ENCODE results near the gene MED16.
"Not testable (repeated sequence)": the region's sequence is repeated elsewhere in the genome, so short reads cannot be mapped to it uniquely, and the experiment has no call there.

Gene MED16

DNA sequence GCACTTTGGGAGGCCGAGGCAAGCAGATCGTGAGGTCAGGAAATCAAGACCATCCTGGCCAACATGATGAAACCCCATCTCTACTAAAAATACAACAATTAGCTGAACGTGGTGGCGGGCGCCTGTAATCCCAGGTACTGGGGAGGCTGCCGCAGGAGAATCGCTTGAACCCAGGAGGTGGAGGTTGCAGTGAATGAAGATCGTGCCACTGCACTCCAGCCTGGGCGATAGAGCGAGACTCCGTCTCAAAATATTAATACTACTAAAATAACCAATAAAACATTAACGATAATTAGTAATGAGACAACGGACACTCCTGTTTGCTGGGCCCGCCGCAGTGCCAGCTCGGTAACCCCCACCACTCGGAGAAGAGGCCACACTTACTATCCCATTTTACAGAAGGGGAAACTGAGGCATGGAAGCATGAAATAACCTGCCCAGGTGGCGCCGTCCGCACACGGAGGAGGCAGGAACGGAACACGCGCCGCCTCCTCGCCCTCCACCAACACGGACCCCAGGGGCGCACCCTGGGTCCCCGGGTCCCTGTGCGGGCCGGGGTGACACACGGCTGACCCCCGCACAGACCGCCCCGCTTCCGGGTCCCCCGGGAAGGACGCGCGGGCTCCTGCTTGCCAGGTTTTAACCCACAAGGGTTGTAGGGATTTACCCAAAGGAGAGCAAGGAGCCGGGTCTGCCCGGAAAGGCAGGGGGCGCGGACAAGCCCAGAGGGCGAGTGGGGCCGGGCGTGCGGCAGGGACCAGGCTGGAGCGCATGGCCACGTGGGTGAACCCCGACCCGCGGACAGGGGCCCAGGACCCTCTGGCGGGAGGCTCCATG is 18.4 kb upstream of the MED16 start:
- no peak for DNase-seq

DNA sequence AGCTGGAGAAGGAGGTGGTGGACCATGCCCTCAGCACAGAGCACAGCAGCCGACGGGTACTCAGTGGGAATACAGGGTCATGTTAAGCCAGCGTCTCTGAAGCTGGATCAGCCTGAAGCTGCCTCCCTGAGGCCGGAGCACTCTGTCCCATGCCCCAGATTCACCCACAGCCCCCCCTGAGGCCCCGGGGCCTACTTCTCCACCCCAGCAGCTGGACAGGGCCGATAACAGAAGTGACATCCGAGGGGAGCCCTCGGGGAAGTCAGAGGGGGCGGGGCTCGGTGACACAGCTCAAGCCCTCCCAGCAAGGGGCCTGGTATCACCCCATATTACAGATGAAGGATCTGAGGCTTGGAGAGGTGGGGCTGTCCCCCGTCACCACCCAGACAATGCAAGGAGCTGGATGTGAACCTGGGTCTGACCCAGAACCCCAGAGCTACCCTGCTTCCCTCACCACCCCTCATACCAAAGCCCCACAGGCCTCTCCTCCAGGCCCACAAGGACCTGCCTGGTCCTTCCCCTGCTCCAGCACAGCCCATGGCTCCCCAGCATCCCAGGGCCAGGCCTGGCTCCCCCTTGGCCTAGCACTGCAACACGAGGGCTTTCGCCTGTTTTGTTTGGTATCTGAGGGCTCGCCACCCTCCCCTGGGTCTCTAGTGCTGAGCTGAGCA is 14.3 kb upstream of the MED16 start:
- DNase-seq, result no peak

DNA sequence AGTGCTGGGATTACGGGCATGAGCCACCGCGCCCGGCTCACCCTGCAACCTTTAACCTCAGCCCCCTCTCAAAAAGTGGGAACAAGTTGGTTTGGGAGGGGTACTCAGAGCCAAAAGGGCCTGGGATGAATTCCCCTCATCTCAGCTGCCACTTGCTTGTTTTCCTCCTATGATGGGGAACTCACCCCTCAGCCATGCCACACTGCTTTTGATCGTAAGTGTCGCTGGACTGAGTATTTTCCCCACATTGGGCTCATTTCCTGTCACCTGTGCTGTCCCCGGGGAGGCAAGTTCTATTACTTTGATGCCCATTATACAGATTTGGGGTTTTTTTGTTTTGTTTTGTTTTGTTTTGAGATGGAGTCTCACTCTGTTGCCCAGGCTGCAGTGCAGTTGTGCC is 13.5 kb upstream of the MED16 start:
- no peak for DNase-seq

DNA sequence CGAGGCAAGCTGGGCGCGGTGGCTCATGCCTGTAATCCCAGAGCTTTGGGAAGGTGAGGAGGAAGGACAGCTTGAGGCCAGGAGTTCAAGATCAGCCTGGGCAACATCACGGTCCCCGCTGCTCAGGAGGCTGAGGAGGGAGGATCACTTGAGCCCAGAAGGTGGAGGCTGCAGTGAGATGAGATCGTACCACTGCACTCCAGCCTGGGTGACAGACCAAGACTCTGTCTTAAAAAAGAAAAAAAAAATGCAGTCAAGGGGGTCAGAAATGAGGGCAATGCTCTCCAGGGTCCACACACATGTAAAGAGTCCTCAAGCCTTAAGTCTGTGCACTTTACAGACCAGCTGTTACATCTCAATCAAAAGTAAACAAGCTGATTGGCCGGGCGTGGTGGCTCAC is 11.6 kb upstream of the MED16 start:
- DNase-seq, result no peak

DNA sequence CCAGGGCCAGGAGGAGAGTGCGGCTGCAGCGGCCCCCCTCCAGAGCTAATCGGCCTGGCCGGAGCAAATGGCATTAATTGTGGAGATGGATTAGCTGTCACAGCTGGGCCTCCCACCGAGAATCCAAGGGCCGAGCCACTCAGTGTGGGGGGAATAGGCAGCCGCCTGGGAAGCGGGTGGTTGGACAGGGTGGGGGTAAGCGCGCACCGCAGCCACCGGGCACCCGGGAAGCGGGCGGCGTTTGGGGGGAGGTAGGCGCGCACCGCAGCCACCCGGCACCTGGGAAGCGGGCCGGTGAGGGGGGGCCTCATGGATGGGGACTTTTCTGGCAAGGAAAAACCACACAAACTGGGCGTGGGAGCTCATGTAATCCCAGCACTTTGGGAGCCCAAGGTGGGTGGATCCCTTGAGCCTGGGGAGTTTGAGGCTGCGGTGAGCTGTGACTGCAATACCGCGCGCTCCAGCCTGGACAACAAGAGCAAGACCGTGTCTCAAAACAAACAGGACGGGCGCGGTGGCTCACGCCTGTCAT is 10.3 kb upstream of the MED16 start:
- DNase-seq, result no peak

DNA sequence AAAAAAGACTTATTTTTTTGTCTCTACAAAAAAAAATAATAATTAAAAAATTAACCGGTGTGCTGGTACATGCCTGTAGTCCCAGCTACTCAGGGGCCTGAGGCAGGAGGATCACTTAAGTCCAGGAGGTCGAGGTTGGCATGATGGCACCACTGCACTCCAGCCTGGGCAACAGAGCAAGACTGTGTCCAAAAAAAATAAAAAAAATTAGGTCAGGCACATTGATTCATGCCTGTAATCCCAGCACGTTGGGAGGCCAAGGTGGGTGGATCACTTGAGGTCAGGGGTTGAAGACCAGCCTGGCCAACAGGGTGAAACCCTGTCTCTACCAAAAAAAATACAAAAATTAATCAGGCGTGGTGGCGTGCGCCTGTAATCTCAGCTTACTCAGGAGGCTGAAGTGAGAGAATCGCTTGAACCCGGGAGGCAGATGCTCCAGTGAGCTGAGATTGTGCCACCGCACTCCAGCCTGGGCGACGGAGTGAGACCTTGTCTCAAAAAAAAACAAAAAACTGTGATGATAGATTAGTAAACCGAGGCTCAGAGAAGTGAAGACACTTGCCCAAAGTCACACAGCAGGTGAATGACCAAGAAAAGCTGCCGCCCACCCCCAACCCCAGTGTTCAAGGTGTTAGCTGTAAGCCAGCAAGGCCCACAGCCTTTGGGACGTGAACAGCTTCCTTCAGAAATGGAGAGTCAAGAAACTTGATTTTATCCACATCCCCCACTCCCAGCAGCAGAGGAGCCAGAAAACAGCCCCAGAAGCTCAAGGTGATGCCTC is 9.6 kb upstream of the MED16 start:
- no peak for DNase-seq

DNA sequence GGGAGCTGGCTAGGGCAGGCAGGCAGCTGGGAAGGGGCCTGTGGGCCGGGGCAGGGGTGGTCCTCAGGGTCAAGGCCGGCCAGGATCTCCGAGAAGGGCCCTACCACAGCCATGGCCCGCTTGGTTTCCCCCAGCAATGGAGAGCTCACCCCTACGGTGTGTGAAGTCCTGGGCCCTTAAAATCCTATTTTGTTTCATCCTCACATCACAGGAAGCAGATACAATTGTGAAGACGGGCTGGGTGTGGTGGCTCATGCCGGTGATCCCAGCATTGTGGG is 9.0 kb upstream of the MED16 start:
- no peak for DNase-seq

DNA sequence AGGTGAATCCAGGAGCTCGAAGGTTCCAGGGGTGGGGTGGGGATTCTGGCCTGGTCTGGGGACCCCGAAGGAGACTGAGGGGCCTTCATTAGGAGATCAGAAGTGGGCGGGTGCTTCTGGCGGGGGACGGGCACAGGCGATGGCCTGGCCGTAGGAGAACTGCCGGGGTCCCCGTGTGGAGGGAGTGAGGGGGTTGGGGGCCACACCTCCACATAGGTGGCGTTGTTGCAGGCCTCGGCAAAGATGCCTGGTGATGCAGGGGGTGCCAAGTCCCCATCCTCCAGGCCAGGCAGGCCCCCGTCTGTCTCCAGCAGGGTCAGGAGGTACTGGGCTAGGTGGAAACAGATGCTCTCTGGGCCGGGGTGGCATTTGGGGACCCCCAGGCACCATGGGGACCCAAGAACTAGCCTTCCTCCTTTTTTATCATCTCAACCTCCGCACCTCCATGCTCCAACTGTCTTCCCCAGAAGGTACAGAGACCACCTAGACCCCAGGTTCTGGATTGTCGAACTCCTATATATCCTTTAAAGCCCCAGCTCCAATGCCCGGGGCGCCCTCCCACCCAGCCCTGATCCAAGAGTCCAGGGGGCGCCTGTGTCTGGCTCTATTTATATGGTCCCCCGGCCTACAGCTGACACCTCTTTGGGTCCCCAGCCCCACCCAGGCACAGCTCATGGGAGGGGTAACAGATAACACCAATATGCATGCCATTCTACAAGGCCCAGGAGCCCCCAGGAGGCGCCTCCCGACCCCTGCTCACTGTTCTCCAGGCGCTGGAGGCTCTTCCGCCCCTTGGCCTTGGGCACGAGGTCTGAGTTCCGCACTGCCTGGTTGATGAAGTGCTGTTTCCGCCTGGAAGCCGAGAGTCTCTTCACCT is 8.5 kb upstream of the MED16 start:
- no peak for DNase-seq

DNA sequence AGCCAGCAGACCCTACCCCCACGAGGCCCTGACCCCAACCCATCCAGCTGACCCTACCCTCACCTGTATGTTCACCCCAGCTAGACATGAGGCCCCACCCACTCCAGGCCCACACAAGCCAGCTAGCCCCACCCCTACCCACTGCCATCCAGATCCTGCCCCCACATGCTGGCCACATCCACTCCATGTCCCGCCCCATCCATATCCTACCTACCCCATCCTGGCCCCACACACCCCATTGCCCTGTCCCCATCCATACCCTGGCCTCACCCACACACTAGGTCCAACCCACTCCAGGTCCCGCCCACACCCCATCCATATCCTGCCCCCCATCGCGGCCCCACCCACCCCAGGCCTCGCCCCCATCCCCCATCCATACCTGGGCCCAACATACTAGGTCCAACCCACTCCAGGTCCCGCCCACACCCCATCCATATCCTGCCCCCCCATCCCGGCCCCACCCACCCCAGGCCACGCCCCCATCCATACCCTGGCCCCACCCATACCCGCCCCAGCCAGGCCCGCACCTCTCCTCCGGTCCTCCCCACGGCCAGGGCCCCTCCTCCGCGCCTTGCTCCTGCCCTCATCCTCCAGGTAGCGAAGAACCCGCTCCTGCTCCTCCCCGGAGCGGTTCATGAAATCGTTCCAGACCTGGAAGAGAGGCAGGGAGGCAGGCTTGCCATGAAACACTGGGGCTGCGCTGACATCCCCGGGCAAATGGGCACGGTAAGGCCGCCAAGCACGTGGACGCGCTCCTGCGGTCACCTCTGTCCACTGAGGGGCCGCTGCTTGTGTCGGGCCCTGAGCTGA is 7.5 kb upstream of the MED16 start:
- DNase-seq, result no peak

DNA sequence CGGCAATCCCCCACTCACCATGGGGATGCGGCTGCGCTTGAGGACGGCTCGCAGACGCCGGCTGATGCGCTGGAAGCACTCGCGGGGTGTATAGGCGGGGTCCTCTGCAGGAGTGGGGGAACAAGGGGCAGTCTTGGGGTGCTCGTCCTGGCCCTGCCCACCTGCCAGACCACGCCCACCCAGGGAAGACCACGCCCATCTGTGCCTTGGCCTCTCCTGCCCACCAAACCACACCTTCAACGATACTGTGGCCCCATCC is 7.0 kb upstream of the MED16 start:
- no peak for DNase-seq

DNA sequence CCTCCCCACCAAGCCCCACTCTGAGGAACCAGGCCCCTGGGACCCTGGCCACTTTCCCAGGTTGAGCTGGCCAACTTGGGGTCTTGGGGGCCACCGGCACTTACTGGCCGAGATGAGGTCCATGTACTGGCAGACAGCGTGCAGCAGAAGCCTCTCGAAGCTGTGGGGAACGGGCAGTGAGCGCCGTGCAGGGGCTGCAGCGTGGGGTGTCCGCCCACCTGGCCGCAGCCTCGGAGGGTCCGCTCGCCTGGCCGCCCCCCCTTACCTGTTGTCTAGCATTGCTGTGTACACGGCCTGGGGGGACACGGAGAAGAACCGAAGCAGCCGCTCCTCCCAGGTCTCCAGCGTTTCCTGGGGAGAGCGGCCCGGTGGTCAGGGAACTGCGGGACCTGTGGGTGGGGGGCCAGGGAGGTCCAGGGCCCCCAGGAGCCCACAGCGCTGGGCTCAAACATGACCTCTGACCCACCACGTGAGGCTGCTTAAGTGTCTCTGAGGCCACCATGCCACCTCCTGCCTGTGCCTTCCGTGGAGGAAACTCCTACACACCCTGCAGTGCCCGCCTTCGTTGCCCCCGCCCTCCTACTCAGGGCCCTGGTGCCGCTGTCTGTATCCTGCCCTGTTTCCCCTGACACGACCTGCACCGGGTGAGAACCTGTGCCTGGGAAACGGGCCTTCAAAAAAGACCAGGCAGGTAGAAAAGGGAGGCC is 6.5 kb upstream of the MED16 start:
- no peak for DNase-seq

DNA sequence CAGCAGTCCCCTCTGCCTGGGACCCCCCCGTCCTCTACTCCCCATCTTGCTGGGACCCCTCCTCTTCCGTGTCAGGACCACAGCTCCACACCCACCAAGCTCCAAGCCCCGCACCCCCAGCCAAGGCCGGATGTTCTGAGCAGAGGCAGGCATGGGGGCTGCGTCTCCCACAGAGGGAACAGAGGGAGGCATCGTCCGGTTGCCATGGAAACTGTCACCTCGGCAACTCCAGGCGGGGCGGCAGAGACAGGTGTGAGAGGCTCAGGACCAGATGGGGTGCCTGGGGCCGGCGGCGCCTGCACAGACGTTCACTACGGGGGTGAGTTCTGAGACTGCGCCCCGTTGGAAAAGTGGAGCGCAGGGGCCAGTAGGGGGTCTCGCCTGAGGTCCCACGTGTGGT is 5.7 kb upstream of the MED16 start:
- DNase-seq, result no peak

DNA sequence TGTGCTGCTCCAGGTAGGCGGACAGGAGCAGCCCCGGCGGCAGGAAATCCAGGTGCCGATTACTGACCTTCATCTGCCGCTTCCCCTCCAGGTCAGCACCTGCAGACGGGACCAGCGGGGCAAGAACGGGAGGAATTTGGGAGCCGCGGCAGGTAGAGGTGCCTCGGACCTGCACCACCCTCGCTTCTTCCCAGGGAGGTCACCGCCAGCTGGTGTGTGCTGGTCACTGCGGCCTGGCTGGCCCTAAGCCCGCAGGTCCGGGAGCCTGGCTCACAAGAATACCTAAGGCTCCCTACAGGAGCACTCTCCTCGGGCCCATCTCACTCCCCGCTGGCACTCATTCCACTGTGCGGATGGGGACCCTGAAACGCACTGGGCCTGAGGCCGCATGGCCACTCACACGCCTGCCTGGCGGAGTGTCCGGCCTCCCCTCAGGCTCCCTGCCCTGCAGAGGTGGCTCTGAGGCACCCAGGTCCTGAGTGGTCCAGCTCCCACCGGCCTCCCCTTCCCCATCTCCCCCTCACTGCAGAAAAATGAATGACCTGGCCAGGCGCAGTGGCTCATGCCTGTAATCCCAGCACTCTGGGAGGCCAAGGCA is 4.6 kb upstream of the MED16 start:
- no peak for DNase-seq

DNA sequence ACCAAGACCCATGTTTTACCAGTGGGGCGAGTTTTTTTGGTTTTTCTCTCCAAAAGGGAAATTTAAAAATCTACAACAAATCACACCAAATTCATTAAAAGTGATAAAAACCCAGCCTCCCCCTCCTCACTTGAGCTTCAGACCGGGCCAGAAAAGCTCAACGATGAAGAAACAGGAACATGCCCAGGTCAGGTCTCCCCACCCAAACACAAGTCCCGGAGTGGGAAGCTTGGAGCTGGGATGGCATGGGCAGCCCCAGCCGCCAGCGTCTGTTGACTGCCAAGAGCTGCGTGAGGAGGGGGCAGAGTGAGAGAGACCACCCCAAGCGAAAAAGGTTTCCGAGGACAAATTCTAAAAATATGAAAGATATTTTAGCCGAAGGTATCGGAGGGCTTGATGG is 4.0 kb upstream of the MED16 start:
- DNase-seq, result no peak

DNA sequence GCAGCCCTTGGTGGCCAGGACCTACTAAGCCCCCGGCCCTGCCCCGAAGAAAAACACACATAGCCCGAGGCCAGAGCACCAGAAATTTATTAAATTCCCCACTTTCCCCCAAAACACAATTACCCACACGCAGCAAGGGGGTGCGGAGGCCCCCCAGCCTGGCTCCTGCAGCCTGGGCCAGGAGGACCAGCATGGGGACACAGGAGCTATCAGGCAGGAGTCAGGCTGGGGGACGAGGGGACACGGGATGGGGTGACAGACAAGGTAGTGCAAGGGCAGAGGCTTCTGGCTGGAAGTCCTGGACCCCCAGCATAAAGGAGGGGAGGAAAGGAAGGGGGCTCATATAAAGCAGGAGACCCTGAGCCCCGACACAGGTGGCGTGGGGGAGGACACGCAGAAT is 3.4 kb upstream of the MED16 start:
- DNase-seq, result no peak

DNA sequence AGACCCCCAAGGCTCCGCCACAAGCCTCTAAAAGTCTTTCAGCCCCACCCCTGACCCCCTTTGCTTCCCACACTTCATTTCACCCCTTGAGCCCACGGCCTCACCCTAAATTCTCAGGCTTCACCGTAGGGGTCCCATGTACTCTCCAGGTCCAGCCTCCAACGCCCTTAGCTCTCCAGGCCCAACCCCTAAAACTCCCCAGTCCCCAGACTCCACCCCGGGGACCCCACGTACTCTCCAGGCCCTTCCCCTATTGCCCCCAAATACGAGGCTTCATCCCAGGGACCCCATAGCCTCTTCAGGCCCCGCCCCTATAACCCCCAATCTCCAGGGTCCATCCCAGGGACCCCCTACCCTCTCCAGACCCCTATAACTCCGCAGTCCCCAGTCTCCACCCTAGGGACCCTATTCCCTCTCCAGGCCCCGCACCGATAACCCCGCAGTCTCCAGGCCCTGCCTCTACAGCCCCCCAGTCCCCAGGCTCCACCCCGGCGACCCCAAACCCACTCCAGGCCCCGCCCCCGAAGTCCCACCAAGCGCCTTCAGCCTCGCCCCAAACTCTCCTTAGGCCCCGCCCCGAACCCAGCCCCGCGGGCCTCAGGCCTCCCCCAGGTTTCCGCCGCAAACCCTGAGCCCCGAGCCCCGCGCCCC is 619 bp downstream of the MED16 start:
- DNase-seq, result no peak

DNA sequence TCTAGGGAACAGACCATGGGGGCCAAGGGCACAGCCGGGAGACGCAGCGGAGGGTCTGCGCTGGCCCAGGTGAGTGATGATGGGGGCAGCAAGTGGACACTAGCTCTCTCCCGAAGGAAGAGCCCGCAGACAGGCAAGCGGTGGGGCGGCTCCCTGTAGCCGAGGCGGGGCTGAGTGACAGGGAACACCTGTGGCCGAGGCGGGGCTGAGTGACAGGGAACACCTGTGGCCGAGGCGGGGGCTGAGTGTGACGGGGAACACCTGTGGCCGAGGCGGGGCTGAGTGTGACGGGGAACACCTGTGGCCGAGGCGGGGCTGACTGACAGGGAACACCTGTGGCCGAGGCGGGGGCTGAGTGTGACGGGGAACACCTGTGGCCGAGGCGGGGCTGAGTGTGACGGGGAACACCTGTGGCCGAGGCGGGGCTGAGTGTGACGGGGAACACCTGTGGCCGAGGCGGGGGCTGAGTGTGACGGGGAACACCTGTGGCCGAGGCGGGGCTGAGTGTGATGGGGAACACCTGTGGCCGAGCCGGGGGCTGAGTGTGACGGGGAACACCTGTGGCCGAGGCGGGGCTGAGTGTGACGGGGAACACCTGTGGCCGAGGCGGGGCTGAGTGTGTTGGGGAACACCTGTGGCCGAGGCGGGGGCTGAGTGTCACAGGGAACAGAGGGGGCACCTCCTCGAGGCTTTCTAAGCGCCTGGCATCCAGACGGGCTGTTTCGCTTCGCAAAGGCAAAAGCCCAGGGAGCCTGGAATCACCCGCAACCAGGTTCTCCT is 1.4 kb downstream of the MED16 start:
- DNase-seq, result not testable (repeated sequence)

DNA sequence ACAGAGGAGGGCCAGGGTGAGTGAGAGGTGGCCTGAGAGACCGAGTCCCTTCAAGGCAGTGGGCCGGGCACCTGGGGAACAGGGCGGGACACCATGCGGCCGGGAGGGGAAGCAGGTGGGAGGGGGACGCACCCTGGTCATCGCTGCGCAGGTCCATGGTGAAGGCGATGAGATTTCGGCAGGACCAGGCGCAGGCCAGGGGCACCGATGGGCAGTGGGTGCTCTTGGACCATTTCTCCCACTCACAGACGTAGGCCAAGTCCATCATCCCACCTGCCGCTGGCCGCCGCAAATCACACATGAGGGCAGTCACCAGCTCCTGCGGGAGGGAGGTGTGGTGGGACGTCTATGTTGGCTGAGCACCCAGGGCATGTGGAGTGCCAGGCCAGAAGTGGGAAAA is 2.2 kb downstream of the MED16 start:
- DNase-seq, result no peak

DNA sequence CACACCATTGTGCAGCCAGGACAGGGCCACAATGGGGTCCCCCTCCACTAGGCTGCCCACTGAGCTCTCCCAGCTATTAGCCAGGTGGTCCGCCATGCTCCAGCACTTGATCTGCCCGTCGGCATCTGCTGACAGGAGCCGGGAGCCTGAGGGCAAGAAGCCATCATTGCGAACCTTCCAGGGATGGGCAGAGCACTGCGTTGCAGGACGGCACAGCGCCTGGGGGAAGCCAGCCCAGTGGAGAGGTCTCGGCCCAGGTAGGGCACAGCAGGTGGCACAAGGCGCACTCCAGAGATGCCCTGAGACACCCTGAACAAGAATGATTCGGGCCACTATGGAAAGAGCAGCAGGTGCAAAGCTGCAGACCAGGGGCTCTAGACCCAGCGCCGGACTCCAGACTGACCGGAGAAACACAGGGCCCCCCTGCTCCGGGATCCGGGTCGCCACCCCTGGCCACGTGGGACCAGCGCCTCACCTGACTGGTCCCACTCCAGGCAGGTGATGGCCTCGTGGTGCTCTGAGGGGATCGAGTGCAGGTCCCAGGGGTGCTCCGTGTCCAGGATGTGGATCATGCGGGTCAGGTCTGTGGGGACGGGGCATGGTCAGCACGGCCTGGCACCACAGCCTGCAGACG is 3.2 kb downstream of the MED16 start:
- DNase-seq, result no peak
